K562 (cell line): ENCODE measurements around the gene CDAN1. TPM values are rescaled to one million over a fixed set of nuclear protein-coding genes. Genes with fewer than 3 reads are reported as not detected.

Experiments
- ATAC-seq: fragments of 200-7000 bp; cut with Tn5 transposase; 3 replicates; pipeline ENCODE4 v1.9.1; 2020; ENCODE audit warnings: moderate library complexity
- BruUV-seq: library from RNA; stranded (reverse); fragments of 400-500 nt; replicated peaks from 2 replicates; lab custom pipeline; 2021; lab: Mats Ljungman, UMichigan
- CTCF ChIA-PET: fragments of 300-600 bp; formaldehyde crosslinking; extraction: SDS; loops from one replicate; lab custom pipeline; 2021; ENCODE audit warnings: low intra/inter-chr PET ratio; lab: Yijun Ruan, JAX
- POLR2A ChIA-PET: fragments of 300-600, 350-650 bp; sonication (Branson Sonifier 250); formaldehyde crosslinking; extraction: SDS; loops from one replicate; lab custom pipeline; 2021; ENCODE audit warnings: antibody characterized with exemption, inconsistent platforms; lab: Yijun Ruan, JAX
- DNase-seq, 4 experiments: peaks; one replicate each; pipeline versions ENCODE4 v3.0.0 to v3.0.0-alpha.2; 2011 to 2018; ENCODE audit warnings: low spot score in 3 of 4, mixed read lengths in 3 of 4; ENCODE audit errors: extremely low read depth in 1 of 4
- FAIRE-seq: peaks from 2 replicates; lab custom pipeline; 2011; peaks lifted over from hg19 to GRCh38; lab: Jason Lieb, UNC
- H2AFZ ChIP-seq: 2 replicates; pipeline ENCODE4 v1.6.0; 2011; ENCODE audit warnings: low read depth, low read length, control low read depth, inconsistent platforms
- H3K27ac ChIP-seq: fragments of 200-600 bp; 3 replicates; pipeline ENCODE4 v1.8.0; 2011; ENCODE audit warnings: low read depth, mild to moderate bottlenecking, control low read depth, inconsistent platforms, low read length, moderate library complexity, mixed read lengths; ENCODE audit errors: extremely low read depth
- H3K27me3 ChIP-seq, 2 experiments: fragments of 300-600 bp in 1 of 2; 2 replicates in 1 of 2; 3 replicates in 1 of 2; pipeline versions ENCODE4 v1.6.0 to v1.8.0; 2011; ENCODE audit warnings: inconsistent platforms in 2 of 2, low read length in 2 of 2, mild to moderate bottlenecking in 1 of 2, mixed read lengths in 1 of 2, moderate library complexity in 1 of 2; ENCODE audit not compliant: control insufficient read depth in 2 of 2, insufficient read depth in 2 of 2
- H3K36me3 ChIP-seq: fragments of 300-600 bp; 3 replicates; pipeline ENCODE4 v1.8.0; 2011; ENCODE audit warnings: mild to moderate bottlenecking, low read length, inconsistent platforms; ENCODE audit not compliant: control insufficient read depth, insufficient read depth
- H3K4me1 ChIP-seq, 2 experiments: fragments of 200-600 bp in 1 of 2; replicated peaks in 1 of 2; 2 replicates in 1 of 2; 3 replicates in 1 of 2; pipeline versions ENCODE4 v1.5.1 to v1.8.0; 2011; ENCODE audit warnings: inconsistent platforms in 2 of 2, low read length in 2 of 2, mild to moderate bottlenecking in 1 of 2, mixed read lengths in 1 of 2, moderate library complexity in 1 of 2; ENCODE audit not compliant: control insufficient read depth in 2 of 2, insufficient read depth in 2 of 2
- H3K4me2 ChIP-seq: 2 replicates; pipeline ENCODE4 v1.6.1; 2011; ENCODE audit warnings: low read length, control low read depth, inconsistent platforms, mixed read lengths; ENCODE audit not compliant: insufficient read depth
- H3K4me3 ChIP-seq: fragments of 200-600 bp; sonication (generic), shearing (Covaris generic); 2 replicates; pipeline ENCODE4 v1.5.1; 2016; ENCODE audit warnings: control low read depth, inconsistent platforms
- H3K79me2 ChIP-seq: fragments of 200-600 bp; 3 replicates; pipeline ENCODE4 v1.8.0; 2011; ENCODE audit warnings: low read length, inconsistent platforms; ENCODE audit not compliant: control insufficient read depth, insufficient read depth
- H3K9ac ChIP-seq, 2 experiments: 2 replicates each; pipeline versions ENCODE4 v1.6.0 to v1.6.1; 2011; ENCODE audit warnings: low read depth in 2 of 2, low read length in 2 of 2, control low read depth in 1 of 2, inconsistent platforms in 1 of 2, mild to moderate bottlenecking in 1 of 2, mixed read lengths in 1 of 2; ENCODE audit not compliant: insufficient read depth in 1 of 2
- H3K9me1 ChIP-seq: one replicate; pipeline ENCODE4 v1.6.0; 2011; ENCODE audit warnings: inconsistent platforms, mild to moderate bottlenecking, low read length, moderate library complexity; ENCODE audit not compliant: control insufficient read depth, insufficient read depth
- H3K9me3 ChIP-seq: replicated peaks from 2 replicates; pipeline ENCODE4 v1.5.1; 2011; ENCODE audit warnings: low read depth, low read length, inconsistent platforms; ENCODE audit not compliant: control insufficient read depth, insufficient read depth
- H4K20me1 ChIP-seq: replicated peaks from 2 replicates; pipeline ENCODE4 v1.6.1; 2011; ENCODE audit warnings: low read length, inconsistent platforms, mixed read lengths; ENCODE audit not compliant: control insufficient read depth, insufficient read depth
- DIDO1 ChIP-seq: fragments of 450-650 bp; IDR thresholded peaks from 2 replicates; pipeline ENCODE4 v1.6.1; 2016; ENCODE audit warnings: low read depth, missing biosample characterization, missing genetic modification characterization
- FIP1L1 ChIP-seq: fragments of 200-400 bp; formaldehyde crosslinking; IDR thresholded peaks from 2 replicates; pipeline ENCODE4 v1.6.1; 2018; ENCODE audit warnings: mild to moderate bottlenecking, low read depth, low read length; ENCODE audit not compliant: poor library complexity, severe bottlenecking
- HMG20B ChIP-seq: fragments of 250-450 bp; sonication (Bioruptor Pico); IDR thresholded peaks from 2 replicates; pipeline ENCODE4 v1.5.0; 2021; ENCODE audit warnings: mild to moderate bottlenecking
- ILF3 ChIP-seq: fragments of 450-650 bp; IDR thresholded peaks from 2 replicates; pipeline ENCODE4 v1.6.1; 2018; ENCODE audit warnings: antibody characterized with exemption, mild to moderate bottlenecking, moderate library complexity, borderline replicate concordance
- NRF1 ChIP-seq, 2 experiments: fragments of 450-650 bp; IDR thresholded peaks in 1 of 2; conservative IDR thresholded peaks in 1 of 2; 2 replicates each; pipeline ENCODE4 v1.6.1; 2014; ENCODE audit warnings: mild to moderate bottlenecking in 2 of 2
- PTRF ChIP-seq: fragments of 450-650 bp; IDR thresholded peaks from 2 replicates; pipeline ENCODE4 v1.6.1; 2016; ENCODE audit warnings: mild to moderate bottlenecking, missing genetic modification characterization, missing compliant biosample characterization
- XRCC5 ChIP-seq: fragments of 200-400 bp; formaldehyde crosslinking; IDR thresholded peaks from 2 replicates; pipeline ENCODE4 v1.6.1; 2017; ENCODE audit warnings: low read depth, mild to moderate bottlenecking, low read length
- ZNF224 ChIP-seq: sonication (generic); formaldehyde crosslinking; IDR thresholded peaks from 2 replicates; pipeline ENCODE4 v1.8.0; 2022; ENCODE audit warnings: mild to moderate bottlenecking, missing genetic modification reagents
- ZNF830 ChIP-seq: fragments of 250-450 bp; sonication (Bioruptor Pico); IDR thresholded peaks from 2 replicates; pipeline ENCODE4 v1.5.0; 2021; ENCODE audit warnings: mild to moderate bottlenecking
- WGBS: fragments of 100-300 bp; shearing (Covaris generic); methylation state at CpG from one replicate; pipeline ENCODE4 v1.1.6; 2016; ENCODE audit warnings: low coverage, mixed read lengths; ENCODE audit not compliant: insufficient coverage; ENCODE audit errors: missing lambda C conversion rate; 5-methylcytosine and 5-hydroxymethylcytosine counted together
- in situ Hi-C: fragments of 300-500 bp; cut with MboI; formaldehyde crosslinking; loops from 4 replicates; pipeline ENCODE4 v1.15.0; 2018; ENCODE audit warnings: inconsistent platforms, mixed read lengths
- intact Hi-C: fragments of 100-400 bp; cut with micrococcal nuclease; formaldehyde crosslinking; loops from 2 replicates; pipeline ENCODE4 v1.14.2; 2022
- polyA plus RNA-seq, 8 experiments: library from polyadenylated mRNA; depleted of rRNA in 4 of 8; stranded (reverse) in 5 of 8; unstranded in 3 of 8; fragments of >200 nt; fragmentation: Nextera tagmentation in 2 of 8; fragmentation: Illumina TruSeq in 1 of 8; extraction: Ambion mirVana in 2 of 8; extraction: Trizol in 1 of 8; gene quantifications; 2 replicates each; pipeline versions ENCODE4 v1.2.1 to v1.2.3, GENCODE V29; 2011 to 2014; ENCODE audit warnings: inconsistent platforms in 1 of 8, missing spikeins in 1 of 8
- total RNA-seq, 7 experiments: library from RNA; depleted of rRNA in 6 of 7; stranded (reverse); fragments of >200 nt in 6 of 7; fragmentation: Illumina TruSeq in 2 of 7; extraction: Trizol in 2 of 7; gene quantifications; 2 replicates each; pipeline versions ENCODE4 v1.2.1 to v1.2.3, GENCODE V29; 2011 to 2021; ENCODE audit warnings: low replicate concordance in 1 of 7
- TF ChIP-seq, protein P1 (sequence below): fragments of 250-450 bp; sonication (Bioruptor Pico); IDR thresholded peaks from 2 replicates; pipeline ENCODE4 v1.8.0; 2022; ENCODE audit warnings: moderate library complexity, mild to moderate bottlenecking, inconsistent platforms
- TF ChIP-seq, protein P2 (sequence below): fragments of 250-450 bp; sonication (Bioruptor Pico); IDR thresholded peaks from 2 replicates; pipeline ENCODE4 v1.4.0; 2020

Gene CDAN1
- total and polyA plus RNA-seq, 9 of the 15 experiments (the other 6 are each of a cell fraction or from before 2014, with no cell fraction given) = 1.6 to 34.4 (median 13.8) TPM

- no peak for ATAC-seq
- Histone ChIP-seq H3K4me2 (no peak overlapping the region), H3K4me1 (no peaks in the 10 kb centered on the region), H3K36me3 (peaks cover 4% of the 10 kb centered on the region; the same call in 1 of the 3 replicates), H2AFZ (no peak overlapping the region), H3K9me3 (no peaks in the 10 kb centered on the region), H3K79me2 (no peaks in the 10 kb centered on the region), H3K9me1 (no peaks in the 10 kb centered on the region), H3K27ac (no peak overlapping the region), H4K20me1 (no peaks in the 10 kb centered on the region), H3K9ac (no peak overlapping the region), H3K4me3 (no peak overlapping the region)
- ChIA-PET POLR2A (interaction anchor here (0.6 to 0.7 kb wide), 2 partner anchors 95 to 320 kb away, joined by 3 read pairs; no protein-coding TSS in a partner anchor), CTCF (no interaction called here)
- intact Hi-C loops (no loop called here), in situ Hi-C loops (no loop called here)
- WGBS = 89% methylated on average over 1 of the region's 1 CpG
- DNase-seq = no peak
- no TSS peak for BruUV-seq
- FAIRE-seq = no peak
- no peak for TF ChIP-seq ZNF830
- no peak for TF ChIP-seq NRF1 (conservative IDR thresholded peaks at IDR 0.05 in 1 of 2, IDR thresholded peaks at IDR 0.05 in 1 of 2)
- TF ChIP-seq, all 486 proteins: peak for 0
- H3K27me3 ChIP-seq = no peaks in the 10 kb centered on the region
Measured at GRCh38 chr15:42744195-42744594, 7.3 kb upstream of the CDAN1 start.

DNA sequence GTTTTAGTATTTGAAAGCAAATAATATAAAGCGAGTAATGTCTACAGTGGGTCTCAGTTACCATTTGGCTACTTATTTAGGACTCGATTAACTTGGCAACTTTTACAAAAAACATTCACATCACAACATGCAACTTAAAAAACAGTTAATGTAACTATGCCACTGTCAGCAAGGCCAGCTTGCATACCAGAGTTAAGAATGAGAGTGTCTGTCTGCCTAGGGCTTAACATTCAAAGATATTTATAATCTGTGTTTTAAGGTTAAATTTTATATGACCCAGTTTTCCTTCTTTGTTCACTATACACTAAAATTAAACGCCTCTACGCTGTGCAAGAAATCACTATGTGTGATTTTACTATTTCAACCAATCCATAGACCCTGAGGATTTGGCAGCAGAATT is 5.2 kb upstream of the CDAN1 start:
- WGBS = 69% methylated on average over 4 of the region's 4 CpGs
- peaks cover 4% of the 10 kb centered on the region; the same call in 1 of the 3 replicates for H3K36me3 ChIP-seq
- TF ChIP-seq HMG20B (no peak), ILF3 (no peak), ZNF224 (CRISPR knock-in tag) (no peak), DIDO1 (tag) (no peak), FIP1L1 (no peak), PTRF (no peak), XRCC5 (no peak)
- TF ChIP-seq, protein P1, sequence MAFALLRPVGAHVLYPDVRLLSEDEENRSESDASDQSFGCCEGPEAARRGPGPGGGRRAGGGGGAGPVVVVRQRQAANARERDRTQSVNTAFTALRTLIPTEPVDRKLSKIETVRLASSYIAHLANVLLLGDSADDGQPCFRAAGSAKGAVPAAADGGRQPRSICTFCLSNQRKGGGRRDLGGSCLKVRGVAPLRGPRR (CRISPR knock-in tag) = no peak
- TF ChIP-seq, protein P2, sequence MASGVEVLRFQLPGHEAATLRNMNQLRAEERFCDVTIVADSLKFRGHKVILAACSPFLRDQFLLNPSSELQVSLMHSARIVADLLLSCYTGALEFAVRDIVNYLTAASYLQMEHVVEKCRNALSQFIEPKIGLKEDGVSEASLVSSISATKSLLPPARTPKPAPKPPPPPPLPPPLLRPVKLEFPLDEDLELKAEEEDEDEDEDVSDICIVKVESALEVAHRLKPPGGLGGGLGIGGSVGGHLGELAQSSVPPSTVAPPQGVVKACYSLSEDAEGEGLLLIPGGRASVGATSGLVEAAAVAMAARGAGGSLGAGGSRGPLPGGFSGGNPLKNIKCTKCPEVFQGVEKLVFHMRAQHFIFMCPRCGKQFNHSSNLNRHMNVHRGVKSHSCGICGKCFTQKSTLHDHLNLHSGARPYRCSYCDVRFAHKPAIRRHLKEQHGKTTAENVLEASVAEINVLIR (CRISPR knock-in tag) = no peak
- TF ChIP-seq, all 486 proteins: peak for 0
- no peaks in the 10 kb centered on the region for H3K9me3 ChIP-seq
- DNase-seq (no peak), ATAC-seq (no peak), FAIRE-seq (no peak)
- H3K79me2 ChIP-seq = peaks cover 3% of the 10 kb centered on the region; the same call in 1 of the 3 replicates
- CTCF ChIA-PET = no interaction called here
- H3K27ac ChIP-seq = no peak overlapping the region
- no peak overlapping the region for H3K9ac ChIP-seq
- no TSS peak for BruUV-seq
- no peaks in the 10 kb centered on the region for H3K9me1 ChIP-seq
- in situ Hi-C loops (no loop called here), intact Hi-C loops (no loop called here)
- H3K27me3 ChIP-seq = no peaks in the 10 kb centered on the region
- H4K20me1 ChIP-seq = no peaks in the 10 kb centered on the region
- no peak overlapping the region for H2AFZ ChIP-seq
- peaks cover 0 to 7% of the 10 kb centered on the region in 2 experiments; a peak in 2 of 5 replicates for H3K4me1 ChIP-seq
- POLR2A ChIA-PET = no interaction called here
- no peak overlapping the region for H3K4me2 ChIP-seq
- H3K4me3 ChIP-seq = no peak overlapping the region
